Nephron (organoid): ENCODE data around the gene ZNF362.

Experiments
- H3K27ac Mint-ChIP-seq, 3 experiments: 2 replicates each; pipeline ENCODE4 v1.8.0; 2020; ENCODE audit warnings: mixed read lengths in 3 of 3, mild to moderate bottlenecking in 2 of 3, moderate library complexity in 1 of 3
- H3K27me3 Mint-ChIP-seq: 2 replicates; pipeline ENCODE4 v1.8.0; 2021; ENCODE audit warnings: low read depth, mild to moderate bottlenecking, moderate library complexity, mixed read lengths
- H3K36me3 Mint-ChIP-seq: 2 replicates; pipeline ENCODE4 v1.8.0; 2020; ENCODE audit warnings: low read depth, mixed read lengths
- H3K4me1 Mint-ChIP-seq: 2 replicates; pipeline ENCODE4 v1.8.0; 2020; ENCODE audit warnings: mixed read lengths
- H3K4me3 Mint-ChIP-seq, 3 experiments: 2 replicates each; pipeline ENCODE4 v1.8.0; 2020; ENCODE audit warnings: mild to moderate bottlenecking in 3 of 3, mixed read lengths in 3 of 3, moderate library complexity in 2 of 3
- H3K9me3 Mint-ChIP-seq: 2 replicates; pipeline ENCODE4 v1.8.0; 2020; ENCODE audit warnings: mixed read lengths
- CTCF ChIP-seq, 3 experiments: fragments of 200-600 bp; sonication (generic); IDR thresholded peaks; one replicate each; pipeline ENCODE4 v1.5.0; 2021; ENCODE audit warnings: antibody characterized with exemption in 3 of 3; ENCODE audit not compliant: unreplicated experiment in 3 of 3

Gene ZNF362

GRCh38 chr1:33241866-33242265 is 14.4 kb upstream of the ZNF362 start:
- H3K27me3 Mint-ChIP-seq, result no peaks in the 10 kb centered on the region
- H3K4me1 Mint-ChIP-seq, result peaks cover 26% of the 10 kb centered on the region
- no peak overlapping the region for H3K27ac Mint-ChIP-seq
- H3K4me3 Mint-ChIP-seq, result no peak overlapping the region
- no peaks in the 10 kb centered on the region for H3K36me3 Mint-ChIP-seq
- no peaks in the 10 kb centered on the region for H3K9me3 Mint-ChIP-seq
- TF ChIP-seq CTCF (IDR thresholded peaks at IDR 0.05; ENCODE audit: unreplicated experiment in 3 of 3), result no peak

GRCh38 chr1:33242652-33243051 is 13.6 kb upstream of the ZNF362 start:
- peak overlapping the region in 1 of 3 experiments; percentile 28 for H3K27ac Mint-ChIP-seq
- H3K4me3 Mint-ChIP-seq, result no peak overlapping the region
- no peaks in the 10 kb centered on the region for H3K36me3 Mint-ChIP-seq
- TF ChIP-seq CTCF (IDR thresholded peaks at IDR 0.05; ENCODE audit: unreplicated experiment in 3 of 3), result no peak
- H3K9me3 Mint-ChIP-seq, result no peaks in the 10 kb centered on the region
- H3K4me1 Mint-ChIP-seq, result peaks cover 19% of the 10 kb centered on the region
- H3K27me3 Mint-ChIP-seq, result peaks cover under 1% of the 10 kb centered on the region

- Mint-ChIP-seq H3K9me3 (no peaks in the 10 kb centered on the region), H3K27ac (no peak overlapping the region), H3K36me3 (no peaks in the 10 kb centered on the region), H3K4me3 (no peak overlapping the region), H3K27me3 (peaks cover 17% of the 10 kb centered on the region), H3K4me1 (peaks cover 19% of the 10 kb centered on the region)
- no peak for TF ChIP-seq CTCF (IDR thresholded peaks at IDR 0.05; ENCODE audit: unreplicated experiment in 3 of 3)
Measured at GRCh38 chr1:33244143-33244808, 12.0 kb upstream of the ZNF362 start.

GRCh38 chr1:33244809-33245186 is 11.5 kb upstream of the ZNF362 start:
- H3K4me3 Mint-ChIP-seq, result no peak overlapping the region
- no peak for TF ChIP-seq CTCF (IDR thresholded peaks at IDR 0.05; ENCODE audit: unreplicated experiment in 3 of 3)
- H3K9me3 Mint-ChIP-seq, result no peaks in the 10 kb centered on the region
- H3K36me3 Mint-ChIP-seq, result no peaks in the 10 kb centered on the region
- peaks cover 20% of the 10 kb centered on the region for H3K27me3 Mint-ChIP-seq
- H3K27ac Mint-ChIP-seq, result no peak overlapping the region
- H3K4me1 Mint-ChIP-seq, result peaks cover 19% of the 10 kb centered on the region

- Mint-ChIP-seq H3K27me3 (peaks cover 20% of the 10 kb centered on the region), H3K27ac (no peak overlapping the region), H3K36me3 (no peaks in the 10 kb centered on the region), H3K9me3 (no peaks in the 10 kb centered on the region), H3K4me3 (no peak overlapping the region), H3K4me1 (peaks cover 19% of the 10 kb centered on the region)
- TF ChIP-seq CTCF (IDR thresholded peaks at IDR 0.05; ENCODE audit: unreplicated experiment in 3 of 3), result no peak
Measured at GRCh38 chr1:33246171-33246570, 10.1 kb upstream of the ZNF362 start.

- Mint-ChIP-seq H3K36me3 (no peaks in the 10 kb centered on the region), H3K9me3 (no peaks in the 10 kb centered on the region), H3K4me1 (peaks cover 10% of the 10 kb centered on the region), H3K4me3 (no peak overlapping the region), H3K27ac (no peak overlapping the region), H3K27me3 (peaks cover 20% of the 10 kb centered on the region)
- no peak for TF ChIP-seq CTCF (IDR thresholded peaks at IDR 0.05; ENCODE audit: unreplicated experiment in 3 of 3)
Measured at GRCh38 chr1:33247545-33247944, 8.7 kb upstream of the ZNF362 start.
